ENCODE data around the gene SLC22A5. TPM values are rescaled to one million over a fixed set of nuclear protein-coding genes. Genes with fewer than 3 reads are reported as not detected.
"Not testable (repeated sequence)": the region's sequence is repeated elsewhere in the genome, so short reads cannot be mapped to it uniquely, and the experiment has no call there.

The SLC22A5 gene
- total RNA-seq, 2 donors from 2014 or later: 8.6 to 17.6 TPM

GRCh38 chr5:132436936-132437335 lies 67.4 kb downstream of the SLC22A5 start:
- peaks cover 0 to 58% of the 10 kb centered on the region in 2 donors for H3K4me1 ChIP-seq

DNA sequence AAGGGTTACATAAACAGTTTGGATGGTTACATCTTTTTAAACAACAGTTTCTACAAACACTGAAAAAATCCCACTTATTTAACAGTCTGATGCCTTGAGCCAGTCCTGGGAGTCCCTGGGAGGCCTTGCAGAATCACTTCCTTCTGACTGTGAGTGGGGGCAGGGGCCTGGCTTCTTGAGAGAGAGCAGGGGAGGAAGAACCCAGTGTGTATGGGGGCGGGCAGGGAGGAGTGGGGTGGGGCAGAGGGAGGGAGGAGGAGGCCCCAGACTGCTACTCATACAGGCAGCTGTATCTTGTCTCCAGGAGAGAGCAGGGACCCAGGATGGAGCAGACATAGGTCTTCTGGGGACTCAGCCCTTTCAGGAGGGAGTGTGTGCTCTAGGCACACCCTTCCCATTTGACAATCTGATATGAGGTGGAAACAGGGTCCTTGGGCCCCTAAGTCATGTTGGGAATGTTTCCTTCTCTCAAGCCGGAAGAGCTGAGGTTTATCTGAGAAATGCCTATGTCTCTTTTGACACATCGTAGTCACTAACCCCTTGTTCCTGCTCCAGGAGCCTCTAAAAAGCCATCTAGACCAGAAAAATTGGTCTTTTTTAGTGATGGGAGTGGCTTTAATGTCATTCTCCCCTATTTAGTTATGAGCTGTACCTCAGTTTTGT lies 68.2 kb downstream of the SLC22A5 start:
- no peaks in the 10 kb centered on the region for H3K27me3 ChIP-seq
- no peaks in the 10 kb centered on the region for H3K9me3 ChIP-seq
- H3K4me3 ChIP-seq: no peak overlapping the region
- H3K36me3 ChIP-seq: no peaks in the 10 kb centered on the region
- peaks cover 0 to 58% of the 10 kb centered on the region in 2 donors for H3K4me1 ChIP-seq
- TF ChIP-seq, protein P1, sequence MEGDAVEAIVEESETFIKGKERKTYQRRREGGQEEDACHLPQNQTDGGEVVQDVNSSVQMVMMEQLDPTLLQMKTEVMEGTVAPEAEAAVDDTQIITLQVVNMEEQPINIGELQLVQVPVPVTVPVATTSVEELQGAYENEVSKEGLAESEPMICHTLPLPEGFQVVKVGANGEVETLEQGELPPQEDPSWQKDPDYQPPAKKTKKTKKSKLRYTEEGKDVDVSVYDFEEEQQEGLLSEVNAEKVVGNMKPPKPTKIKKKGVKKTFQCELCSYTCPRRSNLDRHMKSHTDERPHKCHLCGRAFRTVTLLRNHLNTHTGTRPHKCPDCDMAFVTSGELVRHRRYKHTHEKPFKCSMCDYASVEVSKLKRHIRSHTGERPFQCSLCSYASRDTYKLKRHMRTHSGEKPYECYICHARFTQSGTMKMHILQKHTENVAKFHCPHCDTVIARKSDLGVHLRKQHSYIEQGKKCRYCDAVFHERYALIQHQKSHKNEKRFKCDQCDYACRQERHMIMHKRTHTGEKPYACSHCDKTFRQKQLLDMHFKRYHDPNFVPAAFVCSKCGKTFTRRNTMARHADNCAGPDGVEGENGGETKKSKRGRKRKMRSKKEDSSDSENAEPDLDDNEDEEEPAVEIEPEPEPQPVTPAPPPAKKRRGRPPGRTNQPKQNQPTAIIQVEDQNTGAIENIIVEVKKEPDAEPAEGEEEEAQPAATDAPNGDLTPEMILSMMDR (IDR thresholded peaks at IDR 0.05): no peak
- H3K27ac ChIP-seq: peak overlapping the region; percentile 71 to 77
- DNase-seq (ENCODE audit: low spot score): peak; percentile 84

More at GRCh38 chr5:132436936-132437335, 67.4 kb downstream of the SLC22A5 start:
- Histone ChIP-seq H3K36me3 (no peaks in the 10 kb centered on the region), H3K4me3 (no peak overlapping the region), H3K9me3 (no peaks in the 10 kb centered on the region), H3K27me3 (no peaks in the 10 kb centered on the region), H3K27ac (peak overlapping the region; percentile 71 to 77)
- DNase-seq (ENCODE audit: low spot score): peak; percentile 42
- TF ChIP-seq, protein P1 (IDR thresholded peaks at IDR 0.05): no peak

DNA sequence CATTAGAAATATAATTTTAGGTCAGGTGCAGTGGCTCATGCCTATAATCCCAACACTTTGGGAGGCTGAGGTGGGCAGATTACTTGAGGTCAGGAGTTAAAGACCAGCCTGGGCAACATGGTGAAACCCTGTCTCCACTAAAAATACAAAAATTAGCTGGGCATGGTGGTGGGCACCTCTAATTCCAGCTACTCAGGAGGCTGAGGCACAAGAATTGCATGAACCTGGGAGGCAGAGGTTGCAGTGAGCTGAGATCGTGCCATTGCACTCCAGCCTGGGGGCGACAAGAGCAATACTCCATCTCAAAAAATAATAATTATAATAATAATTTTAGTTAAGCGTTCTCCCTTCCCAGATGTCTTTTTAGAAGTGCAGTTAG lies 68.7 kb downstream of the SLC22A5 start:
- not testable (repeated sequence) for H3K27me3 ChIP-seq; H3K36me3 ChIP-seq; H3K4me3 ChIP-seq; H3K9me3 ChIP-seq; DNase-seq (ENCODE audit: low spot score)
- peaks cover 0 to 58% of the 10 kb centered on the region in 2 donors for H3K4me1 ChIP-seq
- peak overlapping the region; percentile 71 to 77 for H3K27ac ChIP-seq

- H3K9me3 ChIP-seq: no peaks in the 10 kb centered on the region
- no peaks in the 10 kb centered on the region for H3K36me3 ChIP-seq
- no peak for DNase-seq (ENCODE audit: low spot score)
- H3K4me3 ChIP-seq: no peak overlapping the region
- H3K4me1 ChIP-seq: peaks cover 0 to 63% of the 10 kb centered on the region in 2 donors
- peak overlapping the region; percentile 71 to 77 for H3K27ac ChIP-seq
- TF ChIP-seq, protein P1 (IDR thresholded peaks at IDR 0.05): no peak
- no peaks in the 10 kb centered on the region for H3K27me3 ChIP-seq
Measured at GRCh38 chr5:132438917-132439316, 69.4 kb downstream of the SLC22A5 start.

- Histone ChIP-seq H3K4me3 (no peak overlapping the region), H3K27ac (peak overlapping the region; percentile 71 to 77), H3K27me3 (no peaks in the 10 kb centered on the region), H3K36me3 (no peaks in the 10 kb centered on the region), H3K4me1 (peaks cover 0 to 65% of the 10 kb centered on the region in 2 donors), H3K9me3 (no peaks in the 10 kb centered on the region)
- TF ChIP-seq, protein P1 (IDR thresholded peaks at IDR 0.05): no peak
- DNase-seq (ENCODE audit: low spot score): peak; percentile 92
Measured at GRCh38 chr5:132439521-132440089, 70.1 kb downstream of the SLC22A5 start.

DNA sequence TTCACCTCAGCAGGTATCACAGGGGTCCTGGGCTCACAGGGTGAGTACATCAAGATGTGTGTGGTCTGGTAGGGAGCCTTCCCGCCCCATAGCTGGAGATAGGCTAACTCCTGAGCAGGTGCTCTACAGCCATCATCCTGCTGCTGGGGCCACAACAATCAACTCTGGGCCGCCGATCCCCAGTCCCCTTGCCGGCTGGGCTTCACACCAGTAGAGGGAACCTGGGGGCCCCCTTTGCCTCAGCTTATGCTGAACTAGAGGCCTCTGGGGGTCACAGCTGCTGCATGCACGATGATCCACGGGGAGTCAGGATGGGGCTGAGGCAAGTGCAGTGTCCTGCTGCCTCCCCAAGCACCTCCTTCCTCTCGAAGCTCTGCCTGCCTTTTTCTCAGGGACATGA lies 74.6 kb downstream of the SLC22A5 start:
- no peaks in the 10 kb centered on the region for H3K27me3 ChIP-seq

More for the DNA sequence above, 74.6 kb downstream of the SLC22A5 start:
- no peaks in the 10 kb centered on the region for H3K36me3 ChIP-seq
- DNase-seq (ENCODE audit: low spot score): no peak
- TF ChIP-seq, protein P1 (IDR thresholded peaks at IDR 0.05): no peak
- H3K4me1 ChIP-seq: peaks cover 0 to 53% of the 10 kb centered on the region in 2 donors
- no peak overlapping the region for H3K27ac ChIP-seq
- no peaks in the 10 kb centered on the region for H3K9me3 ChIP-seq
- H3K4me3 ChIP-seq: no peak overlapping the region

Small RNAs within 50 kb of the gene (microRNA-seq; reads per million reads assigned to microRNA genes)
- 0 to 0.71 reads per million in 2 donors for gene MIR3936 (ENCODE audit: borderline number of aligned reads in 2 of 2, borderline replicate concordance in 1 of 2)

Other genes starting within 250 kb of the SLC22A5 start
- 10 to 100 TPM; 60.5 to 65.4 TPM for gene P4HA2, start 141.9 kb upstream of the SLC22A5 start, total RNA-seq
- 10 to 100 TPM; 13.4 to 96.7 TPM for gene PDLIM4, start 112.0 kb upstream of the SLC22A5 start, total RNA-seq
- 1 to 10 TPM; 1.5 to 2.8 TPM for gene SLC22A4, start 75.3 kb upstream of the SLC22A5 start, total RNA-seq
- gene IRF1, start 121.1 kb downstream of the SLC22A5 start, total RNA-seq: 10 to 100 TPM; 10.1 to 15.8 TPM
- gene IL5, start 173.8 kb downstream of the SLC22A5 start, total RNA-seq: not detected
- 10 to 100 TPM; 11.5 to 18.6 TPM for gene RAD50, start 187.3 kb downstream of the SLC22A5 start, total RNA-seq

All from right atrium auricular region (tissue), 2 donors.